ENCODE measurements around the gene SORT1.
A peak's percentile ranks its signal among the peaks of the same experiment; 100 is the strongest.
"Not testable (repeated sequence)": the region's sequence is repeated elsewhere in the genome, so short reads cannot be mapped to it uniquely, and the experiment has no call there.

SORT1 gene

DNA sequence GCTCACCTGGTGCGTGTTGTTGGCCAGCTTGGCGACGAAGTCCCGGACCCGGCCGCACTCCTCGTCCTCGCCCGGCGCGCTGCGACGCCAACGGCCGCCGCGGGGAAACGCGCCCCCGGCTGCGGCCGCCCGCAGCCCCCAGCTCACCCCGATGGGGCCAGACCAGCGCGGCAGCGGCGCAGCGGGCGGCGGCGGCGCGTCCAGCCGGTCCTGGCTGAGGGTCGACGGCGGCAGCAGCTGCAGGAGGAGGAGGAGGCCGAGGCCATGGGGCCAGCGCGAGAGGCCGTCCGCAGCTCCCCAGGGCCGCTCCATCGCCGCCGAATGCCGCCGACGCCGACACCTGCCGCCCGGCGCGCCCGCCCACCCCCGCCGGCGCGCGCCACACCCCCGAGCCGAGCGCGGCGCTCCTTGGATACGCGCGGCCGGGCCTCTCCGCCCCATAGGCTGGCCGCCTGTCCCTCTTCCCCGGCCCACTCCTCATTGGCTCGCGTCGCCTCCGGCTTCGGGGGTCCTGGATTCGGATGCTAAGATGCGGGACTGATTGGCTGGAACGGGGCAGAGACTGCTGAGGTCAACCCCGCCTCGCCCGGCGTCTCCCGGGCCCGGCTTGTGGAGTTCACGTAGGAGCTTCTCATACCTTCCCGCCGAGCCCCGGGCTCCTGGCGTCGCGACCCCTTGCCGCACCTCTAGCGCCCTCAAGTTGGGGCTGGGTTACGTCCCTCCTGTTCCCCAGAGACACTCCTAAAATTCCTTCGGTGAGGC is at the start of gene SORT1:
SORT1 (minus strand) TSS at position 338 of the 762 bp plus-strand sequence; CDS start at position 312, 26 bp downstream.
- DNase-seq = peak; percentile 68

DNA sequence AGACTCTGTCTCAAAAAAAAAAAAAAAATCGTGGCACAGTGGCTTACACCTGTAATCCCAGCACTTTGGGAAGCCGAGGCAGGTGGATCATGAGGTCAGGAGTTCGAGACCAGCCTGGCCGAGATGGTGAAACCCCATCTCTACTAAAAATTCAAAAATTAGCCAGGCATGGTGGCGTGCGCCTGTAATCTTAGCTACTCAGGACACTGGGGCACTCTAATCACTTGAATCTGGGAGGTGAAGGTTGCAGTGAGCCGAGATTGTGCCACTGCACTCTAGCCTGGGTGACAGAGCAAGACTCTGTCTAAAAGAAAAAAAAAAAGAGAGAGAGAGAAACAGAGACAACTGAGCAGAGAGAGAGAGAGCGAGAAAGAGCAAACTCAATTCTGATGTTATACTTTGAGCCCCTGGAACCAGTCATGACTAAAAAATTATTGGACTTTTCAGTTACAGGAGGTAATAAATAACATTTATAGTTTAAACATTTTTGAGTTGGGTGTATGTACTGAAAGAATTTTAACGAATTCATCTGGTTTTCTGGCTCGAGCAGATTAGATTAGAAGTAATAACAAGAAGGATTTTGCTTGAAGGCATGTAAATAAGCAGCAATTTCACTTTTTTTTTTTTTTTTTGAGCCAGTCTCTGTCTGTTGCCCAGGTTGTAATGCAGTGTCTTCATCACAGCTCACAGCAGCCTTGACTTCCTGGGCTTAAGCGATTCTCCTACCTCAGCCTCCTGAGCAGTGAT is 48.4 kb upstream of the SORT1 start:
- not testable (repeated sequence) for DNase-seq

GRCh38 chr1:109444346-109444745 is 46.6 kb upstream of the SORT1 start:
- DNase-seq = no peak

DNA sequence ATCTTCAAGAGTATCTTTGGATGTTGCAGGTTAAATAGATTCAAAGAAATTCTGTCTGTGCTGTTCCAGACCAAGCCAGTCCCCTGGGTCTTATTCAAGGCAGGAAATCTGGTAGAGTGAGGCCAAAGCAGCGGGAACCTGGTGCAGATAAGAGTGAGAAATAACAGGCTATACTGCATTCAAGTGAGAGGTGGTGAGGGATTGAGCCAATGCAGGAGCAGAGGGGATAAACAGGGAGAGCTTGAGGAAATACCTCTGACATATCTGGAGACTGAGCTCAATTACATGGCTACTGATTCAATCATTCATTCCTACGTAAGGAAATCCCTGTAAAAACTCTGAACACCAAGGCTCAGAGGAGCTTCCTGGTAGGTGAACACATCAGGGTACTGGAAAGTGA is 45.8 kb upstream of the SORT1 start:
- no peak for DNase-seq

GRCh38 chr1:109441069-109441468 is 43.4 kb upstream of the SORT1 start:
- DNase-seq = no peak

DNA sequence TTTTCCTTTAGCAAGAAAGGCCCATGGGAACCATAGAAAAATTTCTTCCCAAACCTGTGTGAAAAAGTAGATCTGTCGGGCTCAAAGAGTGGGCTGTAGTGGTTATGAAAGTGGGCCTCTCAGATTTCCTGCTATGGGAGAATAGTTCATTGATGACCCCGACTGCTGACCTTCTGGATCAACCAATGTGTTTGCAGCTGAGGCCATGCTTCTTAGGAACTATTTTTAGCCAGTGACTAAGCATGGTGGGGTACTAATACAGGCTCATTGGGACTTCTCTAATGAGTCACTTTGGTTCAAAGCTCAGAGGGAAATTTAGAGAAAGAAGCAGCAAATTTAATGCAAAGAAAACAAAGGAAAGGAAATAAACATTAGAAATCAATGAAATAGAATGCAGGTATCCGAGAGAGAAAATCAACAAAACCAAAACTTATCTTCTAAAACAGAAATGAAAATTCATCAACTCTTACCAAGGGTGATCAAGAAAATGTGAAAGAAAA is 41.1 kb upstream of the SORT1 start:
- DNase-seq = no peak

DNA sequence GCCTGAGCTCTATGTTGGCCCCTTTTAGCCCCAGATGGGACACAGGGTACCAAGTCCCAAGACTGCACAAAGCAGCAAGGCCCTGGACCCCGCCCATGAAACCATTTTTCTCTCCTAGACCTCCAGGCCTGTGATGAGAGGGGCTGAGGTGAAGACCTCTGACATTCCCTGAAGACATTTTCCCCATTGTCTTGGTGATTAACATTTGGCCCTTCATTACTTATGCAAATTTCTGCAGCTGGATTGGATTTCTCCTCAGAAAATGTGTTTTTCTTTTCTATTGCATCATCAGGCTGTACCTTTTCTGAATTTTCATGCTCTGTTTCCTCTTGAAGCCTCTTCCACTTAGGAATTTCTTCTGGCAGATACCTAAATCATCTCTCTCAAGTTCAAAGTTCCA is 36.8 kb upstream of the SORT1 start:
- no peak for DNase-seq

DNA sequence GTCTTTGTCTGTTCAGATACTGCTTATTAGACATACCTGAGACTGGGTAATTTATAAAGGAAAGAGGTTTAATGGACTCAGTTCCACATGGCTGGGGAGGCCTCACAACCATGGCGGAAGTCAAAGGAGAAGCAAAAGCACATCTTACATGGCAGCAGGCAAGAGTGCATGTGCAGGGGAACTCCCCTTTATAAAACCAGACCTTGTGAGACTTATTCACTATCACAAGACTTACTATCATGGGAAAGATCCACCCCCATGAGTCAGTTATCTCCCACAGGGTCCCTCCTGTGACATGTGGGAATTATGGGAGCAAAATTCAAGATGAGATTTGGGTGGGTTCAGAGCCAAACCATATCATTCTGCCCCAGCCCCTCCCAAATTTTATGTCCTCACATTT is 35.6 kb upstream of the SORT1 start:
- DNase-seq = peak; percentile 7

DNA sequence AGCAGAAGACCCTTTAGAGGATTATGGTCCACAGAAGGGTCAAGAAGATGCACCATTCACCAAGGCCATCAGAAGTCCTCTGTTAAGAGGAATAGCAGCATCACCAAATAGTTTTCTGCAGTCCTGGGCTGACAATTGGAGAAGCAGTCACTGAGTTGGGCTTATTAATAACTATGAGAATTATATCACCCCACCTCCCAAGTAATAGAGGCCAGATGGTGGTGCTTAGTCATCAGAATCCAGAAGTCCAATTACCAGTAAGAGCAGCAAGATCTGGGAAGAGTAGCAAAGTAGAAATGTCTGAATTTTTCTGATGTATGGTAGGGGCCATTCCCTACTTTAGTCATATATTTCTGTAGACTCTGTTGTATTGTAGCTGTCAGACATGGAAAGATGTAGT is 34.6 kb upstream of the SORT1 start:
- no peak for DNase-seq

GRCh38 chr1:109427171-109427467 is 29.4 kb upstream of the SORT1 start:
- DNase-seq = no peak

DNA sequence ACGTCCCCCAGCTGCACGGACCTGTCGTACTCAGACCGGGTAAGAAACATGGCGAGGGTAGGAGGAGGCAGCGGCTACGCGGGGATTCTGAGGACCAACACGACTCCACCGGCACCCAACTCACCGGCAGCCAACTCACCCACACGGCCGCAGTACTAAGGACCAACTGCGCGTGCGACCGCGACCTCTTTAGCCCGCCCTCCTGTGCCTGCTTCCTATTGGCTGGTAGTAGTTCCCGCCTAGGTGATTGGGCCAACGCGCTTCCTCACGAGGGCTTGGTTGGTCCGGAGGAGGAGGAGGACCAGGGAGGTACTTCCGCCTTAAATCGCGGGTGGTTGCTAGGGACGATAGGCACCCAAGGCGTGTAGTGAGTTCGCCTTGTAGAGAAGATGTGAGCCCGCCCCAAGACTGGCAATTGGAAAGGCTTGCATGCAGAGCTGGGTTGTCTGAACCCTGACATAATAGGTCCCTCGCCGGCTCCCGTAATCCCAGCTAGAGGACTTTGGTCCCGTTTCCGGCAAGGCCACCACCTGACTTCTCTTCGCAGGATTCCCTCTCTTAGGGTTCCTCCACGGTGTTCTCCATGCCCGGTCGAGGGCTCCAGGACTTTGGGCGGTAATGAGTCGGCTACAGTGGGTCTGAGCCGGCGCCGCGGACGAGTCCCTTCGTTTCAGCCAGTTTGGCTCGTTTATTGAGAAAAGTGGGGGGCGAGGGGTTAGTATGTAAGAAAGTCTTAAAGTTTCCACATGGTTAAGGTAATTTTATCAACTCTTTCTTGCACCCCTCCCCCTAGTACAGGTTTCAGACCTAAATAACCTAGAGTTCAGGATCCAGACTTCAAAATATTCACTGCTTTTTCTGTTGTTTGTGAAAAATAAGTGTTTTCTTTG is 28.8 kb upstream of the SORT1 start, which contains the start of gene PSMA5:
PSMA5 (minus strand) TSS at position 168 of the 890 bp plus-strand sequence; CDS start at position 50, 118 bp downstream.
- DNase-seq = peak; percentile 100

DNA sequence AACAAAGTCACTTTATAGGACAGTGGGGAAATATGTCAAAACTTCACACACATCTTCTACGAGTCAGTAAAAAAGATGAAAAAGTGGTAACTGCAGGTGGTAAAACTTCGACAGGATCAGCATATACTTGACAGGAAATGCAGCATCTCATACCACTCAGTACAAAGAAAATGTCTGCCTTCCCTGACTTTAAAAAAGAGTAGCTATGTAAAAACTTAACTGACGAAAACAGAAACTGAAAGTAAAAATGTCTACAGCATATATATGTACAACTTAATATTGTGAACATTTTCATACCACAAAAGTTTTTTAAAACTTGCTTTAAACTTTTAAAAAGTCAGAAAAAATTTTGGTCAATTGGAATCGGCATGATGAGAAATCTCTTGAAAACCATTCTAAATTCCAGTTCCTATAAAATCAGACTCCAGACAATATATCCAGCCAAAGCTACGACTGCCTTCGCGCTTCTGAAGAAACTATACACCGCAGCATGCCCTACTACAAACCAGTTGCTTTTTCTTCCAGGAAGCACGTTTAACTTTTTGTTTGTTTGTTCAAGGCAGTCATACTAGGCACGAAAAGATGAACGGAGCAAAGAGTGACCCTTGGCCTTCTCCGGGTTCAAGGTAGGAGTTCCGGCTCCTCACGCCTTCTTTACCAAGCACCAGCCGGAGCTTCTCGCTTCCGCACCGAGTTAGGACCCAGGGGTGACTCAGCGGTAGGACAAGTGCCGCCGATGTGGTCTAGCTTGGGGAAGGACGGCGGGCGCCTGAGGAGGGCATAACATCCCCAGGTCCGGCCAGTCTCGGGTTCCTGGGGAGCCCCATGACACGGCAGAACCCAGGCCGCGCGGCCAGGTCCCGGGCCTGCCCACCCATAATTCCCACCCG is 27.9 kb upstream of the SORT1 start:
- DNase-seq = peak; percentile 70

GRCh38 chr1:109423498-109423897 is 25.8 kb upstream of the SORT1 start:
- DNase-seq = no peak

DNA sequence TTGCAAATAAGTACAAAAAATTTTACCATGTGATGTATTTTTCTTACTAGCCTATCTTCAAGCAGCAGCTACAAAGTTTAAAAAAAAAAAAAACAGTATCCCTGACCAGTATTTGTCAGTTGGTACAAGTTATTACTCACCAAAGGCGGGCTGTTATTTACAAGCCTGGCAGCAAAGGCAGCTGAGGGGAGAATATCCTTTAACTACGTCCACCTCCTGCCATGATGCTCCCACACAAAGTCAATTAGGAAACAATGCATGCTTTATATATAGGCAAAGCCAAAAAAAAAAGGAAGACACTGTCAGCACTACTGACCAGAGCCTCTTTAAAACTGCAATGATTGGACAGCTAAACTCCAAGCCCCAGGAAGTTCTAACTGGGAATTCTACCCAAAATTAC is 14.8 kb upstream of the SORT1 start:
- DNase-seq = no peak

DNA sequence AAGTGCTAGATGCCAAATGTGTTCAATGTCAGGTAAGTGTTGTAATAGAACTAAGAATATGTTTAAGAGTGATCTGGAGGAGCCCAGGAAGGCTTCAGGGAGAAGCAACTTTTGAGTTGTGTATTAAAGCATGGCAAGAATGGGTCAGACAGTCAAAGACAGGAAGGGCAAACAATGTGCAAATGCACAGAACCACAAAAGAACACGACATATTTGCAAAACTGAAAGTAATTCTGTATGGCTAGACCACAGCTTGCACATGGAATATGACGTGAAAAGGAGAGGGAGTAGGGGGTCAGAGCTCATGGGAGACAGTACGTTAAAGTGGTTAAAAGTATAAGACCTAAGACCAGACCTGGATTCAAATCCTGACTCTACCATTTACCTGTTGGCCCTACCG is 7.1 kb upstream of the SORT1 start:
- no peak for DNase-seq

GRCh38 chr1:109402025-109402424 is 4.3 kb upstream of the SORT1 start:
- no peak for DNase-seq

DNA sequence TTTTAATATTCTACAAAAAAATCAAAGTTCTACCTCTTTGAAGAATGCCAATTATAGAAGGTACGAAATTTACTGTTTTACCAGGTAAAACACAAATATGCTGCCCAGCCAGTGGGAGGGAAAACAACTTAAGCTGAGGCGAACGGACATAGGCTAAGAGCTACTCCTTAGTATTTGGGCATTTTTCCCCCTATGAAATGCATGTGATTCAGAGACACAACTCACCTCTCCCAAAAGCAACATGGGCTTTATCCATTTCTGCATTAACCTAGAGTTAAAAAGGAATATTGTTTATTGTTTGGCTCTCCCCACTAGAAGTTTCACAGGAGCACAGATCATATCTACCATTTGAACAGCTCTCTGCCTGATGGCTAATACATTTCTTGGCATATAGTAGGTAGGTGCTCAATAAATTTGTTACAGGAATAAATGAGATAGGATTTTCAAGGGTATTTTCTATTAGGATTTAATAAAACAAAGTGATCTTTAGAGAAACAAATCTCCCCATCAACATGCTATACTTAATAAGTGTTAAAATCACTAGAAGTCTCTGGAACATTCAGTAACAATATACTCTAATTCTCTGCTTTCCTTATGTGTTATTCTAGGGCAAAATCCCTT is 2.4 kb upstream of the SORT1 start:
- DNase-seq = no peak

GRCh38 chr1:109399326-109399957 is 1.7 kb upstream of the SORT1 start:
- peak; percentile 81 for DNase-seq

GRCh38 chr1:109398343-109399225 is 866 bp upstream of the SORT1 start:
- DNase-seq = no peak

Data from hematopoietic multipotent progenitor cell treated with erythropoietin and hydrocortisone succinate and interleukin-3 and kit ligand, for 8 days (in vitro differentiated cells).